ENCODE results near the gene ACTMAP. TPM values are rescaled to one million over a fixed set of nuclear protein-coding genes. Genes with fewer than 3 reads are reported as not detected.
"Not testable (repeated sequence)": the region's sequence is repeated elsewhere in the genome, so short reads cannot be mapped to it uniquely, and the experiment has no call there.

The ACTMAP gene
- total RNA-seq, 1 experiment from 2014 or later, result 28.0 TPM

DNA sequence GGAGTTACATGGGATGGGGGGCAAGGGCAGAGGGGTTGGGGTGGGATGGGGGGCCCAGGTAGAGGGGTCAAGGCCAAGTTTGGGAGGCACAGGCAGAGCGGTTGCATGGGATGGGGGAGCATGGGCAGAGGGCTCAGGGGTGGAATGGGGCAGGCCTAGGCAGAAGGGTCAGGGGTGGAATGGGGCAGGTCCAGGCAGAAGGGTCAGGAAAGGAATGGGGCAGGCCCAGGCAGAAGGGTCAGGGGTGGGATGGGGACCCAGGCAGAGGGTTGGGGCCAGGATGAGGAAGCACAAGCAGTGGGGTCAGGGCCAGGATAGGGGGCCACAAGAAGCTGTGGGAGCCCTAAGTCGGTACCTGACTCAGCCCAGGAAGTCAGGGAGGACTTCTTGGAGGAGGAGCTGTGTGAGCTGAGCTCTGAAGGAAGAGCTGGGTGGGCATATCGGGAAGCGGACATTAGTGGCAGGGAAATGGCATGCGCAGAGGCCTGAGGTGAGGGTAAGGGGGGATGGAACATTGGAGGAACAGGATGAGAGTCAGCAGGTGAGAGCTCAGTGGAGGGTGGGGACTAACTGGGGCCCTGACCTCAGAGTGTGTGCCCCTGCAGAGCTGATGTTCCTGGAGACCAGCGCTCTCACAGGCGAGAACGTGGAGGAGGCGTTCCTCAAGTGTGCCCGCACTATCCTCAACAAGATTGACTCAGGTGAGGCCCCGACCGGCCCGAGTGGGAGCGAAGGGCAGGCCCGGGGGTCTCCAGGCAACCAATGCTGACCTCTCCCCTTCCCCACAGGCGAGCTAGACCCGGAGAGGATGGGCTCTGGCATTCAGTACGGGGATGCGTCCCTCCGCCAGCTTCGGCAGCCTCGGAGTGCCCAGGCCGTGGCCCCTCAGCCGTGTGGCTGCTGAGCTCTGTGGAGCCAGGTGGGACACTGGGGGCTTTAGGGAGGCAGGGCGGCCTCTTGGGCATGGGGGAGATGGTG, 36.1 kb upstream of the ACTMAP start:
- no peaks in the 10 kb centered on the region for H3K4me1 ChIP-seq
- H3K4me1 Mint-ChIP-seq (ENCODE audit: low read depth, unreplicated experiment), result peaks cover 2% of the 10 kb centered on the region
- H3K4me3 Mint-ChIP-seq (ENCODE audit: unreplicated experiment), result no peak overlapping the region
- no peaks in the 10 kb centered on the region for H3K27me3 ChIP-seq (replicated peaks; ENCODE audit: control insufficient read depth, insufficient read depth, low read length)
- ChIA-PET POLR2A (interaction anchor here (0.7 kb wide), 1 partner anchor 20 kb away, joined by 7 read pairs; no protein-coding TSS in a partner anchor), CTCF (interaction anchor here (0.9 to 1.1 kb wide), 2 partner anchors 12 kb away, joined by 3 to 5 read pairs; partner anchors contain the start of gene EGLN2)
- no peak overlapping the region for H3K4me3 ChIP-seq (ENCODE audit: low read depth, low read length)
- H3K36me3 ChIP-seq (ENCODE audit: control insufficient read depth, insufficient read depth, low read length), result no peaks in the 10 kb centered on the region; the same call in 1 of the 2 replicates
- H3K9me3 Mint-ChIP-seq (ENCODE audit: unreplicated experiment), result no peaks in the 10 kb centered on the region
- TF ChIP-seq, protein P1, sequence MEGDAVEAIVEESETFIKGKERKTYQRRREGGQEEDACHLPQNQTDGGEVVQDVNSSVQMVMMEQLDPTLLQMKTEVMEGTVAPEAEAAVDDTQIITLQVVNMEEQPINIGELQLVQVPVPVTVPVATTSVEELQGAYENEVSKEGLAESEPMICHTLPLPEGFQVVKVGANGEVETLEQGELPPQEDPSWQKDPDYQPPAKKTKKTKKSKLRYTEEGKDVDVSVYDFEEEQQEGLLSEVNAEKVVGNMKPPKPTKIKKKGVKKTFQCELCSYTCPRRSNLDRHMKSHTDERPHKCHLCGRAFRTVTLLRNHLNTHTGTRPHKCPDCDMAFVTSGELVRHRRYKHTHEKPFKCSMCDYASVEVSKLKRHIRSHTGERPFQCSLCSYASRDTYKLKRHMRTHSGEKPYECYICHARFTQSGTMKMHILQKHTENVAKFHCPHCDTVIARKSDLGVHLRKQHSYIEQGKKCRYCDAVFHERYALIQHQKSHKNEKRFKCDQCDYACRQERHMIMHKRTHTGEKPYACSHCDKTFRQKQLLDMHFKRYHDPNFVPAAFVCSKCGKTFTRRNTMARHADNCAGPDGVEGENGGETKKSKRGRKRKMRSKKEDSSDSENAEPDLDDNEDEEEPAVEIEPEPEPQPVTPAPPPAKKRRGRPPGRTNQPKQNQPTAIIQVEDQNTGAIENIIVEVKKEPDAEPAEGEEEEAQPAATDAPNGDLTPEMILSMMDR (IDR thresholded peaks at IDR 0.05; ENCODE audit: insufficient read depth in 1 of 2, low read depth in 1 of 2, low read length in 1 of 2, severe bottlenecking in 1 of 2, unreplicated experiment in 1 of 2), result no peak
- no peaks in the 10 kb centered on the region for H3K27me3 Mint-ChIP-seq (ENCODE audit: insufficient read depth, unreplicated experiment)
- no peak overlapping the region for H3K27ac Mint-ChIP-seq (ENCODE audit: unreplicated experiment)
- intact Hi-C loops (cut with micrococcal nuclease; ENCODE audit: unreplicated experiment), result no loop called here
- no peaks in the 10 kb centered on the region for H3K36me3 Mint-ChIP-seq (ENCODE audit: insufficient read depth, unreplicated experiment)
- DNase-seq, result no peak
- H3K9me3 ChIP-seq, result no peaks in the 10 kb centered on the region
- no TSS peak for BruUV-seq (replicated peaks)

DNA sequence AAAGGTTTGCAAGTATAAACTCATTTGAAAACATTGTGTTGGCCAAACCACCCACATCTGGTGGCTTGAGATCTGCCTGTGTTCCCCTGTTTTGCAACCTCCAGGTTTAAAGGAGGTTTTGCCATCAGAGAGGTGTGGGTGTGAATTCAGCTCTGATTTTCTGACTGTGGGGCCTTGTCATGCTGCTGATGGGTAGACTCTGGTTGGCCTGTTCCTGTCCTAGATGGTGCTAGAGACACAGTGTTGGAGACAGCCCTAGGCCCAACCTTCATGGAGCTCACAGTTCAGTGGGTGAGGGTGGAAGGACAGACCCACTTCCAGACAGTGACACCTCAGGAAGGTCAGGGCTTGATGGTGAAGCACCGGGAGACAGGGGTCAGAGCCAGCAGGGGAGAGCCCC, 35.2 kb upstream of the ACTMAP start:
- Mint-ChIP-seq H3K4me1 (ENCODE audit: low read depth, unreplicated experiment) (peaks cover 9% of the 10 kb centered on the region), H3K36me3 (ENCODE audit: insufficient read depth, unreplicated experiment) (no peaks in the 10 kb centered on the region), H3K27ac (ENCODE audit: unreplicated experiment) (no peak overlapping the region), H3K9me3 (ENCODE audit: unreplicated experiment) (no peaks in the 10 kb centered on the region), H3K4me3 (ENCODE audit: unreplicated experiment) (no peak overlapping the region), H3K27me3 (ENCODE audit: insufficient read depth, unreplicated experiment) (no peaks in the 10 kb centered on the region)
- DNase-seq, result no peak
- BruUV-seq (replicated peaks), result no TSS peak
- Histone ChIP-seq H3K9me3 (no peaks in the 10 kb centered on the region), H3K4me3 (ENCODE audit: low read depth, low read length) (no peak overlapping the region), H3K27me3 (replicated peaks; ENCODE audit: control insufficient read depth, insufficient read depth, low read length) (no peaks in the 10 kb centered on the region), H3K36me3 (ENCODE audit: control insufficient read depth, insufficient read depth, low read length) (no peaks in the 10 kb centered on the region; the same call in 1 of the 2 replicates), H3K4me1 (no peaks in the 10 kb centered on the region)
- ChIA-PET CTCF (interaction anchor here (0.9 kb wide), 1 partner anchor 13 kb away, joined by 5 read pairs; the partner anchor contains the start of gene EGLN2), POLR2A (no interaction called here)
- TF ChIP-seq, protein P1 (IDR thresholded peaks at IDR 0.05; ENCODE audit: insufficient read depth in 1 of 2, low read depth in 1 of 2, low read length in 1 of 2, severe bottlenecking in 1 of 2, unreplicated experiment in 1 of 2), result no peak
- intact Hi-C loops (cut with micrococcal nuclease; ENCODE audit: unreplicated experiment), result no loop called here

DNA sequence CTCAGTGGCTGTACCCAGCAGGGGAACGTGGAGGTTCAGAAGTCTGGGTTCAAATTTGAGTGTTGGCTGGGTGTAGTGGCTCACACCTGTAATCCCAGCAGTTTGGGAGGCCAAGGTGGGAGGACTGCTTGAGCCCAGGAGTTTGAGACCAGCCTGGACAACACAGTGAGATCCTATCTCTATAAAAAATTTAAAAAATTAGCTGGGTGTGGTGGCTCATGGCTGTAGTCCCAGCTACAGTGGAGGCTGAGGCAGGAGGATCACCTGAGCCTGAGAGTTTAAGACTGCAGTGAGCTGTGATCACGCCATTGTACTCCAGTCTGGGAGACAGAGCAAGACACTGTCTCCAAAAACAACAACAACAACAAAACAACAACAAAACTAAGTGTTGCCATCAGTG, 33.9 kb upstream of the ACTMAP start:
- peaks cover 11% of the 10 kb centered on the region for H3K4me1 Mint-ChIP-seq (ENCODE audit: low read depth, unreplicated experiment)
- BruUV-seq (replicated peaks); H3K4me3 ChIP-seq (ENCODE audit: low read depth, low read length); H3K36me3 Mint-ChIP-seq (ENCODE audit: insufficient read depth, unreplicated experiment); DNase-seq; H3K4me3 Mint-ChIP-seq (ENCODE audit: unreplicated experiment); H3K27me3 Mint-ChIP-seq (ENCODE audit: insufficient read depth, unreplicated experiment); H3K9me3 ChIP-seq; H3K36me3 ChIP-seq (ENCODE audit: control insufficient read depth, insufficient read depth, low read length); POLR2A ChIA-PET; H3K27ac Mint-ChIP-seq (ENCODE audit: unreplicated experiment); H3K4me1 ChIP-seq; intact Hi-C loops (cut with micrococcal nuclease; ENCODE audit: unreplicated experiment); H3K9me3 Mint-ChIP-seq (ENCODE audit: unreplicated experiment); H3K27me3 ChIP-seq (replicated peaks; ENCODE audit: control insufficient read depth, insufficient read depth, low read length): not testable (repeated sequence)
- CTCF ChIA-PET, result interaction anchor here (0.7 kb wide), 1 partner anchor 923 kb away, joined by 4 read pairs; no protein-coding TSS in a partner anchor

Measured in Caco-2 (cell line).